ENCODE results near the gene AGPAT3.
A peak's percentile ranks its signal among the peaks of the same experiment; 100 is the strongest.
"Not testable (repeated sequence)": the region's sequence is repeated elsewhere in the genome, so short reads cannot be mapped to it uniquely, and the experiment has no call there.

The AGPAT3 gene

DNA sequence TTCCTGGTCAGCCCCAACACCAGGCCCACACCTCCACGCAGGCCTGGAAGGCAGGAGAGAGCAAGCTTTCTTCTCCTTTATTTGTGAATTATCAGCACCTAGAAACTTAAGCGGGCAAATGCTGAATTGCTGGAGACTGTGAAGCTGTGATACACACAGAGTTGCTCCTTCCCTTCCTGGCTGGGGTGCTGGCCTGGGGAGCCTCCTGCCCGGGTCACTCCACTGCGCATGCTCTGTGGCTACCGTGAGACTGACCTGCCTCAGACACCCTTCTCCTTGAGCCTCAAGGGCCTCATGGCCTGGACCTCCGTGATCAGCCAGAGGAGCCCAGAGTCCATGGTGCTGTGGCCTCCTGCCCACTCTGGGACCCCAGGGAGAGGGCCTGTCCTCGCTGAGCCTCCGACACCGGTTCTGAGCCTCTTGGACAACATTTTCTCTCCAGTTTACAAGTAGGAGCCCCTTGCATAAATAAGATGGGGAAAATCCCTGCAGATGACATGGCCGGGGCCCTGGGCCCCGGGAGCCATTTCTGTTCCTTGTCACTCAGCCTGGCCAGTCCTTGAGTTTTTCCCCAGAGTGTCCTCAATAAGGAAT lies 18.0 kb downstream of the AGPAT3 start:
- DNase-seq (ENCODE audit: low spot score): no peak

GRCh38 chr21:43884012-43884860 lies 19.2 kb downstream of the AGPAT3 start:
- peak; percentile 39 for DNase-seq (ENCODE audit: low spot score)

- no peak for DNase-seq (ENCODE audit: low spot score)
These were observed 19.9 kb downstream of the AGPAT3 start for GRCh38 chr21:43884861-43885417.

GRCh38 chr21:43885721-43886120 lies 20.7 kb downstream of the AGPAT3 start:
- DNase-seq (ENCODE audit: low spot score): no peak

- DNase-seq (ENCODE audit: low spot score): no peak
These were observed 21.5 kb downstream of the AGPAT3 start for GRCh38 chr21:43886565-43886964.

DNA sequence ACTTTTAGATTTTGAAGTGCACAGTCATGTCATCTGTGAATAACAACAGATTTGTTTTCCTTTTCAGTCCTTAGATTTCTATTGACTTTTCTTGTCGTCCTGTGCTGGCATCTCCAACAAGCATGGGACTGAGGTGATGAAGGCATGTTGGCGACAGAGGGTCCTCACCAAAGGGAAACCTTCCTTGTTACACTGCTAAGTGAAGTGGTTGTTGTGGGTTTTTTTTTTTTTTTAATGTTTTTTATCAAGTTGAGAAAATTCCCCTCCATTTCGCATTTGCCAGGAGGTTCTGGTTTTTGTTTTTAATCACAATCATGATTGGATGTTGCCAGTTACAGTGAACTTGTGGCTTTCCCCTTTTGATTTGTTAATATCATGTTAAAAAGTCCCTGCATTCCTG lies 24.0 kb downstream of the AGPAT3 start:
- DNase-seq (ENCODE audit: low spot score): no peak

DNA sequence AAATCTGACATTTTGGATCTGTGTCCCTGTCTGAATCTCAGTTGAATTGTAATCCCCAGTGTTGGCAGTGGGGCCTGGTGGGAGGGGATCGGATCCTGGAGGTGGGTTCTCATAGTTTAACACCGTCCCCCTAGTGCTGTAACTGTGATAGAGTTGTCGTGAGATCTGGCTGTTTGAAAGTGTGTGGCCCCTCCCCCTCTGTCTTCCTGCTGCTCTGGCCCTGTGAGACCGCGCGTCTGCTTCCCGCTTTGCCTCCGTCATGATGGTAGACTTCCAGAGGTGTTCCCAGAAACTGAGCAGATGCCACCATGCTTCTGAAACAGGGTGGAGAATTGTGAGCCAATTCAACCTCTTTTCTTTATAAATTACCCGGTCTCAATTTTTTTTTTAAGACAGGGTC lies 25.0 kb downstream of the AGPAT3 start:
- no peak for DNase-seq (ENCODE audit: low spot score)

DNA sequence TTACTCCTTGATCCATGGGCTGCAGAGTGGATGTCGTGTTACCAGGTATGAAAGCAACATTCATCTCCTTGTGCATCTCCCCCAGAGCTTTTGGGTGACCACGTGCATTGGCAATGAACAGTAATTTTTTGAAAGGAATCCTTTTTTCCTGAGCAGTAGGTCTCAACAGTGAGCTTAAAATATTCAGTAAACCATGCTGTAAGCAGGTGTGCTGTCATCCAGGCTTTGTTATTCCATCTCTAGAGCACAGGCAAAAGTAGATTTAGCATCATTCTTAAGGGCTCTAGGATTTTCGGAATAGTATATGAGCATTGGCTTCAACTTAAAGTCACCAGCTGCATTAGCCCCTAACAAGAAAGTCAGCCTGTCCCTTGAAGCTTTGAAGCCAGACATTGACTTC lies 27.3 kb downstream of the AGPAT3 start:
- DNase-seq (ENCODE audit: low spot score): no peak

- no peak for DNase-seq (ENCODE audit: low spot score)
These were observed 28.0 kb downstream of the AGPAT3 start for GRCh38 chr21:43892984-43893535.

DNA sequence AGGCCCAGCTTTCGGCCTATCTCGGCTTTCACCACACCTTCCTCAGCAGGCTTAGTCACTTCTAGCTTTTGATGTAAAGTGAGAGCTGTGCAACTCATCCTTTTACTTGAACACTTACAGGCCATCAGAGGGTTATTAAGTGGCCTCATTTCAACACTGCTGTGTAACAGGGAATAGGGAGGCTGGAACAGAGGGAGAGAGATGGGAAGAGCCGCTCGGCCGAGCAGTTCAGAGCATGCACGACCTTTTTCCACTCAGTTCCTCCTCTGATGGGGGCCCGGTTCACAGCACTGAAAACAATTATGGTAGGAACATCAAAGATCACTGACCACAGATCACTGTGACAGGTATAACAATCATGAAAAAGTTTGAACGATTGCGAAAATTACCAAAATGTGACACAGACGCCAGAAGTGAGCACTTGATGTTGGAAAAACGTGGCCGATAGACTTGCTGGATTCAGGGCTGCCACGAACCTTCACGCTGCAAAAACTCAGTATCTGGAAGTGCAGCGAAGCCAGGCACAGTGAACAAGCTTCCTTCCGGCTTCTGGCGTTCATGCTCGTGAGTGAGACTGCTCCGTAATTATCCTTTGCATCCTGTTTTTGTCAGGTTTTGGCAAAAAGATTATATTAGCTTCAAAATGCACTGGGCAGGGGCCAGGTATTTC lies 28.6 kb downstream of the AGPAT3 start:
- no peak for DNase-seq (ENCODE audit: low spot score)

- DNase-seq (ENCODE audit: low spot score): no peak
These were observed 29.2 kb downstream of the AGPAT3 start for GRCh38 chr21:43894206-43894577.

- no peak for DNase-seq (ENCODE audit: low spot score)
These were observed 30.2 kb downstream of the AGPAT3 start for GRCh38 chr21:43895196-43895595.

DNA sequence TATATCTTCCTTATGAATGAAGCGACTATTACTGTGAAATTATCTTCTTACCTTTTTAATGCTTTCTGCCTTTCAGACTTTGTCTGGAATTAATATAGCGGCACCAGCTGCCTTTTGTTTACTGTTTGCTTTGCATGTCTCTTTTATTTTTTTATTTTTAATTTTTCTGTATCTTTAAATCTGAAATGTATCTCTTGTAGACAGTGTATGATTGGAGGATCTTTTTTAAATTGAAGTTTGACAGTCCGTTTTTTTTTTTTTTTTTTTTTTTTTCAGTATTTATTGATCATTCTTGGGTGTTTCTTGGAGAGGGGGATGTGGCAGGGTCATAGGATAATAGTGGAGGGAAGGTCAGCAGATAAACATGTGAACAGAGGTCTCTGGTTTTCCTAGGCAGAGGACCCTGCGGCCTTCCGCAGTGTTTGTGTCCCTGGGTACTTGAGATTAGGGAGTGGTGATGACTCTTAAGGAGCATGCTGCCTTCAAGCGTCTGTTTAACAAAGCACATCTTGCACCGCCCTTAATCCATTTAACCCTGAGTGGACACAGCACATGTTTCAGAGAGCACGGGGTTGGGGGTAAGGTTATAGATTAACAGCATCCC lies 31.8 kb downstream of the AGPAT3 start:
- DNase-seq (ENCODE audit: low spot score): not testable (repeated sequence)

DNA sequence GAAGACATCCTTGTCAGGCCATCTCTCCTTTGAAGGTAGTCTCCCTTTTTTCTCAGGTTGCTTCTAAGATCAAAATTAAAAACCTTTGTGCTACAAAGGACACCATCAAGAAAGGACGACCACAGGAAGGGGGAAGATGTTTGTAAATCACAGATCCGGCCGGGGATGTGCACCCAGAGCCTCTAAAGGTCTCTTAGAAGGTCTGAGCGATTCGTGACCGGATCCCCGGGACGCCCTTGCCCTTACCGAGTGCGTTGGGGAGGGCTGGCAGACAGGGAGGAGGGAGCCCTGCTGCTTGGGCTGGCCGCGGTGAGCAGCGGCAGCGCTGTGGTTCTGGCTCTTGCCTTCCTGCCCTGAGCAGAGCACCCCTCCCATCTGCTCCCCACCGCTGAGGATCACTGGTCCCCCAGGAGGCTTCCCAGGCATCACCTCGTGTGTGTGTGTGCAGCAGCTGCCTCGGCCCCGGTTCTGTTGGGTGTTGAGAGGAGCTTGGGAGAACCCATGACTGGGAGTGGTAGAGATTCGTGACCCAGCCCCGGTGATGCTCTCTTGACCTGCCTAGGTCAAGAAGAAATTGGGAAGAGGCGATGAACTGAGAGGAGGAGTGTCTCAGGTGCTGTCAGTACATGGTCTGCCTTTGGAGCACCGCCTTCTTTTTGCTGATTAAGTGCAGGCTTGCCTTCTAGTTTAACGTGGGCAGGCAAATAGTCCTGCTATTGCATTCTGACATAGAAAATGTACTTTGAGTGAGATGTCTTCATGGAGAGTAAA lies 34.5 kb downstream of the AGPAT3 start:
- DNase-seq (ENCODE audit: low spot score): no peak

DNA sequence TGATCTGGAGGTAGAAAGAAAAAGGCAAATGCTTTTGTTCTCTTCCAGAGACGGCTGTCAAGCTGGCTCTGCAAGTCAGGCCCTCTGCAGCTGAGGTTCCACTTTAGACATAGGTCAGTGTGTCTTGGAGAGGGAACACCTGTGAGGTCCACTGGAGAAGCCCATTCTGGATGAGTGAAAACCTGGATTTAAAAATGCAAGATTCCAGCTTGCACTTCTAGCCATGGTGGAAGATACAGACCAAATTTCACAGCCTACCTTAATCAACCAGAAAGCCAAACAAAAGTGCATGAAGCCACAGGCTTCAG lies 35.0 kb downstream of the AGPAT3 start:
- DNase-seq (ENCODE audit: low spot score): no peak

DNA sequence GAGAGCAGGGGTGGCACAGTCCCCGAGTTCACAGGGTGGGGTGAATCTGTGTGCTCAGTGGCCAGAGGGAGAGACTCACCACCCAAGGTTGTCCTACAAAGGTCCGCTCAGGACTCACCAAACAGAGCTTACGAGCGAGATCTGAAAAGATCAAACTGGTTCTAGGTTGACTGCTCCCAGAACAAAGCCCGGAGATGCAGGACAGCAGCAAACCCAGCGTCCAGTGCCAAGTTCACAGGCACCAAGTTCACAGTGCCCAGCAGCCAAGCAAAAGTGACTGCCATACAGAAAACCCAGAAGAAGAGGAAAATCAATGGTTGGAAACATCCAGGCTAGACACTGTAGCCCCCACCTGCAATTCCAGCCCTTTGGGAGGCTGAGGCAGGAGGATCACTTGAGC lies 35.7 kb downstream of the AGPAT3 start:
- no peak for DNase-seq (ENCODE audit: low spot score)

- no peak for DNase-seq (ENCODE audit: low spot score)
These were observed 37.4 kb downstream of the AGPAT3 start for GRCh38 chr21:43902441-43902840.

DNA sequence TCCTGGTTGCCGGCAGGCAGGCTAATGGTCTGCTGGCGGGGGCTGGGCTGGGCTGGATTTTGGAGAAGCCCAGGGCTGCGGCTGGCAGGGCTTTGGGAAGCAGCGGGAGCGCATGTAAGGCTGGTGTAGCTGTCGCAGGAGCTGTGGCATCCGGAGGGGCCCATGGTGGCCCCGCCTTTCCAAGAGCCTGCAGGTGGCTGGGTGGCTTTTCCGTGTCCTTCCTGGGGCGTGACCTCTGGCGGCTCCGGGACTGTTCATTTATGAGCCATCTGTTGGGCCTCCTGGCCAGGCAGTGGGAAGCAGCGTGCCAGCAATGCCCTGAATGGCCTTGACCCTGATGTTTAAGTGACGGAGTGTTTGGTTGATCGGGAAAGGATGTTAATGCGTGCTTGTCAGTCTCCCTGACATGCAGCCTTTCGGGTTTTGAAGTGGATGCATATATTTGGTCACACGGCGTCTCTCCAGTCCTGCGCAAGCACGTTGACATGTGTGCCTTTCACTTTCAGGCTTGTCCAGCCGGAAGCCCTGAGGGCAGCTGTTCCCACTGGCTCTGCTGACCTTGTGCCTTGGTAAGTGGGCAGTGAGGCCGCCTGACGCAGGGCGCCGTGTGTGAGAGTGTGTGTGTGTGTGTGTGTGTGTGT lies 38.5 kb downstream of the AGPAT3 start:
- no peak for DNase-seq (ENCODE audit: low spot score)

- no peak for DNase-seq (ENCODE audit: low spot score)
These were observed 39.3 kb downstream of the AGPAT3 start for GRCh38 chr21:43904331-43904781.

- no peak for DNase-seq (ENCODE audit: low spot score)
These were observed 40.9 kb downstream of the AGPAT3 start for GRCh38 chr21:43905726-43906455.
